Stimulated activated CD8-positive, alpha-beta memory T cell treated with anti-CD3 and anti-CD28 coated beads, Interleukin-15, amount 100 ng/mL, for 1 hour (primary cell): ENCODE results near the gene HBE1.
"Not testable (repeated sequence)": the region's sequence is repeated elsewhere in the genome, so short reads cannot be mapped to it uniquely, and the experiment has no call there.

Experiments used
- DNase-seq: peaks from one replicate; pipeline ENCODE4 v3.0.0-alpha.2; 2020; ENCODE audit warnings: low read depth

Gene HBE1

GRCh38 chr11:5253440-5253839 lies 16.3 kb downstream of the HBE1 start:
- DNase-seq, result not testable (repeated sequence)

GRCh38 chr11:5252919-5253265 lies 16.9 kb downstream of the HBE1 start:
- DNase-seq, result no peak

- DNase-seq, result no peak
These were observed 17.4 kb downstream of the HBE1 start for GRCh38 chr11:5252192-5252918.

DNA sequence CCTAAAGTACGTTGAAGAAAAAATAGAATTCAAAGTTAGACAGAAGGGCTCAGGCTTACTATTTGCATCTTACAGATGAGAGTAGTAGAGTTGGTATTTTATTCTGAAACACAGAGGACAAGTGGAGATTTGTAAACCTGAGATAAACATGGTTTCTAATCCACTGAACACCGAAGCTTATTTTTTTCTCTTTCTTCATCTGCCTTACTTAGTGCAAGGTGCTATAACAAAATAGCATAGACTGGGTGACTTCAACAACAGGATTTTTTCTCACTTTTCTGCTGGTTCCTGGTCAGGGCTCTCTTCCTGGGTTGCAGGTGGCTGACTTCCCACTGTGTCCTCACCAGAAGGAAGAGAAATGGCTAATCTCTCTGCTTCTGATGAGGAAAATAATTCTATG lies 18.0 kb downstream of the HBE1 start:
- no peak for DNase-seq

GRCh38 chr11:5250543-5251204 lies 19.1 kb downstream of the HBE1 start:
- DNase-seq, result no peak

DNA sequence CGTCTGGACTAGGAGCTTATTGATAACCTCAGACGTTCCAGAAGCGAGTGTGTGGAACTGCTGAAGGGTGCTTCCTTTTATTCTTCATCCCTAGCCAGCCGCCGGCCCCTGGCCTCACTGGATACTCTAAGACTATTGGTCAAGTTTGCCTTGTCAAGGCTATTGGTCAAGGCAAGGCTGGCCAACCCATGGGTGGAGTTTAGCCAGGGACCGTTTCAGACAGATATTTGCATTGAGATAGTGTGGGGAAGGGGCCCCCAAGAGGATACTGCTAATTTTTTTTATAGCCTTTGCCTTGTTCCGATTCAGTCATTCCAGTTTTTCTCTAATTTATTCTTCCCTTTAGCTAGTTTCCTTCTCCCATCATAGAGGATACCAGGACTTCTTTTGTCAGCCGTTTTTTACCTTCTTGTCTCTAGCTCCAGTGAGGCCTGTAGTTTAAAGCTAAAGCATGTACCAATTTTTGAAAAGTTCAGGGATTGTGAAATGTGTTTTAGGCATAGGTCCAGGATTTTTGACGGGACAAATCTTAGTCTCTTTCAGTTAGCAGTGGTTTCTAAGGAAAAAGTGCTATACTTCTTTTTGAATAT lies 19.8 kb downstream of the HBE1 start, which contains the start of gene HBG1:
HBG1 (minus strand) TSS at position 51 of the 590 bp plus-strand sequence. CDS start 53 bp downstream, outside the sequence.
- DNase-seq, result not testable (repeated sequence)

DNA sequence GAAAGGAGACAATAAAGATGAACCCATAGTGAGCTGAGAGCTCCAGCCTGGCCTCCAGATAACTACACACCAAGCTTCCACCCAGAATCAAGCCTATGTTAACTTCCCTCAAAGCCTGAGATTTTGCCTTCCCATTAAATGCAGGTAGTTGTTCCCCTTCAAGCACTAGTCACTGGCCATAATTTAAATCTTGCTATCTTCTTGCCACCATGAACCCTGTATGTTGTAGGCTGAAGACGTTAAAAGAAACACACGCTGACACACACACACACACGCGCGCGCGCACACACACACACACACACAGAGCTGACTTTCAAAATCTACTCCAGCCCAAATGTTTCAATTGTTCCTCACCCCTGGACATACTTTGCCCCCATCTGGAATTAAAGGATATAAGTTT lies 21.2 kb downstream of the HBE1 start:
- DNase-seq, result not testable (repeated sequence)

GRCh38 chr11:5247472-5248192 lies 22.1 kb downstream of the HBE1 start:
- DNase-seq, result no peak

- DNase-seq, result no peak
These were observed 22.8 kb downstream of the HBE1 start for GRCh38 chr11:5246772-5247471.

DNA sequence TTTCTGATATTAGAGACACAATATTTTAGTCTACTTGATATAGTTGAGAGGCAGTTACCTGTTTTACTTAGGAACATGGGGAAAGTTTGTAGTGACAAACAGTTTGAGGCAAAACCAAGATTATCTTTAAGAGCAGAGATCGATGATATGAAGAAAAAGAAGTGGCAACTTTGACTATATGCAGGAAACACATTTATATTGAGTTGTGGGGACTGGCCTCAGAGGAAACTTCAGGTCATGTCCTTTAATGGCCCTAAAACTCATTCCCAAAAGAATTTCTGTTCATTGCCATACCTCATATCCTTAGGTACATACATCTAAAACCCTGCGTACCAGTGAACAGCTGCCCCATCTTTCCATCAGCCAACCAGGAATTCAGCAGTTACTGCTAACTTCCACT lies 24.6 kb downstream of the HBE1 start:
- DNase-seq, result no peak

DNA sequence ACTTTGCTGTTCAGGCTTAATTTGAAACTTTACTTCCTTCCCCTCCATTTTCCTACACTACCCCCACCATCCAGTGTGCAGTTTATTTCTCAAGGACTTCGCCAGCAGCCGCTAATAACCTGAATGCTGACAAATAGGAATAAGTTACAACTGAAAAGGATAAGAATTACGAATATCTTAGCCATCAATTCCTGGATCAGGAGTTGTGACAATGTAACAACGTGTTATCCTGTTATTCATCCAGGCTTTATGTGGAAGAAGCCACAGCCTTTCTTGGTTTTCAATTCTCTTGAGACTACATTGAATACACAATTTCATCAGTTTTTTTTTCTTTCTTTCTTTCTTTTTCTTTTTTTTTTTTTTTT lies 25.9 kb downstream of the HBE1 start:
- no peak for DNase-seq

- no peak for DNase-seq
These were observed 26.6 kb downstream of the HBE1 start for GRCh38 chr11:5242933-5243815.

- DNase-seq, result no peak
These were observed 27.5 kb downstream of the HBE1 start for GRCh38 chr11:5242208-5242607.

GRCh38 chr11:5241458-5241857 lies 28.3 kb downstream of the HBE1 start:
- no peak for DNase-seq

DNA sequence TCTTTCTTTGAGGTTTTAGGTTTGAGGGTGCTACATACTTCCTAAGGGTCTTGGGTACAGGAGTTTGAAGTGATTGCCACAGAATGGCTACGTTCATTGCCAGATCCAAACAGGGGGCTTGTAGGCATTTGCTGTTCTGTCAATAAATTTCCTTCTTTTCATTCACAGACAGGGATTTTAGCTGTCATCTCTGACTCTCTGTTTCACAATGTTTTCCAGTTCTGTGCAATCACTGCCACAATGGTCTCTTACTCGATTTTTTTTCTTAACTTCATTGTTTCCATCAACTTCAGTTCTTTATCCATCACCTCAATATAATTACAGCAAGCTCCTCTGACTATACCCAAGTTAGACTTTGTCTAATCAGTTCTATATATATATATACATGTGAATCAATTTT lies 29.3 kb downstream of the HBE1 start:
- DNase-seq, result no peak

DNA sequence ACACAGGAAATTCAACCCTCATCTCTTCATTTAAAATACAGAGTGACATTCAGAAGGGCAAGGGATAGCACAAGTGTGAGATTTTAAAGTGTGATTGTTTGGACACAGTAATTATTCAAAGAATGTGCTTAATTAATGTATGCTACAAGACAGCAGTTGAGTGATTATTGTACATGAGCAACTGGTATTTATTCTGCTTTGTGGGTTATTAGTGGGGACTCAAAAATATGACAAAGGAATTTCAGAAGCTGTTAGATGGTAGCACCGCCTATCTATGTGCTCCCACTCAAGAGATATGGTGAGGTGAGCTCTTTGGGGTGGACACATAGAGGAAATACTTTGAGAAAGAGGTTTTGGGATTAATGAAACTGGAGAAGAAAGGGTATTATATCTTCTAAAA lies 29.7 kb downstream of the HBE1 start:
- DNase-seq, result no peak

GRCh38 chr11:5239046-5239445 lies 30.7 kb downstream of the HBE1 start:
- DNase-seq, result no peak

- DNase-seq, result no peak
These were observed 31.3 kb downstream of the HBE1 start for GRCh38 chr11:5238486-5238885.

DNA sequence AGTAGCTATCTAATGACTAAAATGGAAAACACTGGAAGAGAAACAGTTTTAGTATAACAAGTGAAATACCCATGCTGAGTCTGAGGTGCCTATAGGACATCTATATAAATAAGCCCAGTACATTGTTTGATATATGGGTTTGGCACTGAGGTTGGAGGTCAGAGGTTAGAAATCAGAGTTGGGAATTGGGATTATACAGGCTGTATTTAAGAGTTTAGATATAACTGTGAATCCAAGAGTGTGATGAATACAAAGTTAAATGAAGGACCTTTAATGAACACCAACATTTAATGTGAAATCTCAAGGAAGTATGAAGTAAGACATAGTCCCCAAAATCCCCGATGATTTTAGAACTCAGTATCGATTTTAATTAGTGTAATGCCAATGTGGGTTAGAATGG lies 32.3 kb downstream of the HBE1 start:
- no peak for DNase-seq

DNA sequence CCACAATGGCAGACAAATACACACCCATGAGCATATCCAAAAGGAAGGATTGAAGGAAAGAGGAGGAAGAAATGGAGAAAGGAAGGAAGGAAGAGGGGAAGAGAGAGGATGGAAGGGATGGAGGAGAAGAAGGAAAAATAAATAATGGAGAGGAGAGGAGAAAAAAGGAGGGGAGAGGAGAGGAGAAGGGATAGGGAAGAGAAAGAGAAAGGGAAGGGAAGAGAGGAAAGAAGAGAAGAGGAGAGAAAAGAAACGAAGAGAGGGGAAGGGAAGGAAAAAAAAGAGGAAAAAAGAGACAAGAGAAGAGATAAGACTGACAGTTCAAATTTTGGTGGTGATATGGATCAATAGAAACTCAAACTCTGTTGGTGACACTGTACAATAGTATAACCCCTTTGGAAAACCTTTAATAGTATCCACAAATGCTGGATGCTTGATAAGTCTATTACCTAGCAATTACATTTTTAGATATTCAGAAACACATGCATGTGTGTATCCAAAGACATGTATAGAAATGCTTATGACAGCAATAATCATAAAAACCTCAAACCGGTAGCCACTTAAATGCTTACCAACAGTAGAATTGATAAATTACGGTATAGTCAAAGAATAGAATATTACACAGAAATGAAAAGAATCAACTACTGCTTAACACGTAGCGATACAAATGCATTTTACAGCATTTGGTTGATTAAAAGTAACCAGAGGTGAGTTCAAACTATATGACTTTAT lies 34.2 kb downstream of the HBE1 start:
- DNase-seq, result no peak
